NCI-H774 (cell line): ENCODE measurements around the gene NUTM1.

Experiments used
- DNase-seq: peaks from one replicate; lab custom pipeline; 2025; lab: John Stamatoyannopoulos, UW

Gene NUTM1

GRCh38 chr15:34342737-34343575 lies at the start of gene NUTM1, which contains the start of gene NOP10:
Gene NUTM1, plus strand, starts transcription at chr15:34343315. Its CDS starts 382 bp downstream, at chr15:34343697.
Gene NOP10, minus strand, starts transcription at chr15:34343136. Its CDS starts 63 bp downstream, at chr15:34343073.
- DNase-seq = peak; percentile 88

DNA sequence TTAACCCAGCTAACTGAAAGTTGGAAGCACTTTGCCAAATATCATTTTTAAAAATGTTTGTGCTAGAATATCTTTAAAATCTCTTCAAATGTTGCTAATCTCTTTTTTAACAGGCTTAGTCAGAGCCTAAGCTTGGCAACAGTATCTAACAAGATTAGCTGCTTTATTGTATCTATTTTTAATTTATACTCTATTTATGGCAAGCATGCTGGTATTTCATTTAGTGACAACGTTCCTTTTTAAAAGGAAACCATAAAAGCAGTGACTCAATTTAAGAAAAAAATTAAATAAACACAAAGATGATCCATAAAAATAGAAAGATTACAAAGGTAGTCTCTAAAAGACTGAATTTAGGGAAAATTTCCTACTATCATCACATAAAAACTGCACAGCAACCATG lies 46.1 kb upstream of the NUTM1 start:
- no peak for DNase-seq

- no peak for DNase-seq
These were observed 42.1 kb upstream of the NUTM1 start for GRCh38 chr15:34301058-34301457.

DNA sequence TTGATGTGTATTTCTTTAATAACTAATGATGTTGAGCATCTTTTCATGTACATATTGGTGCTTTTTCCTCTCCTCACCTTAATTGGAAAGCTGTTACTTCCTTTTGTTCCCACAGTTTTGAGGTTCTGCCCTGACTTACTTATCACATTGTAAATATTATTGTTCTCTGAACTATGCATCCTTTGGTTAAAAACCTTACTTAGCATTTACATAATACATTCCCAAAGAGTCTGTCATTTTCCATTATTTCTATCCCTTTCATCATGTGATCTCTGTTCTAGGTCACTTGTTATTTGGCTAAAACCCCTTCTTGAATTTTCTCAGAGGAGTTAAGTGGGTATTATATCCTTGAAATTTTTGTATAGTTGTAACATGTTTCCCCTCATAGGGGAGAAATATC lies 38.5 kb upstream of the NUTM1 start:
- DNase-seq = no peak

DNA sequence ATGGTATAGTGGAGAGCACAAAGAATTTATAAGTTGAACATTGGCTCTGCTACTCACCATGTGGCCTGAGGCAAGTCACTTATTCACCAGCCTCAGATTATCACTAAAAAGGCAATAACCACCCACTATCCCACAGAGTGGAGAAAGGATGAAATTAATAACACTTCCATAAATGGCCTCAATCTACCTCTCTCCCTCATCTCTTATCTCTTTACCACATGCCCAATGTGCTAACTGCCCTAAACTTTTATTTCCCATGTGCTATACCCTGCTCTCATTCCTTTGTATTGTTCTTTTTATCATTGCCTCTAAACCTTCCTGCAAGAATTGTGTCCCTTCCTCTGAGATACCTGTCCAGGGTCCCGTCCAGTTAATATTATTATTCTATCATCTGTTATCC lies 31.6 kb upstream of the NUTM1 start:
- DNase-seq = no peak

GRCh38 chr15:34314491-34315490 lies 28.3 kb upstream of the NUTM1 start:
- no peak for DNase-seq

- peak; percentile 54 for DNase-seq
These were observed 24.6 kb upstream of the NUTM1 start for GRCh38 chr15:34318277-34319079.

- no peak for DNase-seq
These were observed 19.9 kb upstream of the NUTM1 start for GRCh38 chr15:34323217-34323616.

GRCh38 chr15:34324933-34325332 lies 18.2 kb upstream of the NUTM1 start:
- no peak for DNase-seq

DNA sequence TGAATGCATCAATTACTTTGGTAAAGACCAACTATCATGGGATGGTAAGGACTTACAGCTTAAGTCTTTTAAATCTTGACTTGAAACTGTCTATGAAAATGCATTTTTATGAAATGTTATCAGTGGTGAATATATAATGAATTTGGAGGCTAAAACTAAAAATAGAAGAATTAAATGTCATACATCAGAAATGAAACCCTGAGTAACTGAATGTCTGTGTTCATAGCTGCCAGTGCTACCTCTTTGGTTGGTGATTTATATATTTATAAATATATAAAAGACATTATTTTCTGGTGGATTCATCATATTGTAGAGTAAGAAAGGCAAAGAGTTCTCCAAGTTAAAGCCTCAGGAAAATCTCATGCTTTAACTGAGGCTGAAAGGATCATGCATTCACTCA lies 17.7 kb upstream of the NUTM1 start:
- DNase-seq = no peak

DNA sequence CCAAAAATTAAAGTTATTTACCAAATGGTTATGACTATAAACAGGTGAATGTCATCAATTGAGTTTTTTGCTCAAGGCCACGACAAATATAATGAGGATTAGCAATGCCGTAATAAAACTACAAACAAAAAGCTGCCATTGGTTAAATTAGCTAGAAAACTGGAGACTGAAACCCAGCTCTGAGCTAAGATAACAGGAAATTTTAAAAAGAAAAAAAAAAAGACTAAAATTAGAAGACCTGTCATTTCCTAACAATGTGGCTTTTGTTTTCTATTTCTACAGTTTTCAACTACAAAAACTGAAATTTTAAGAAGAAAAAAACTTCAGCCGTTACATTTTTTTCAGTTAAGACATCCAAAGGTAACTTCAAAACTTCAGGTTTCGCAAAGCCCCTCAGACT lies 15.2 kb upstream of the NUTM1 start:
- no peak for DNase-seq

GRCh38 chr15:34329006-34329405 lies 14.1 kb upstream of the NUTM1 start:
- DNase-seq = no peak

- no peak for DNase-seq
These were observed 12.8 kb upstream of the NUTM1 start for GRCh38 chr15:34330279-34330678.

DNA sequence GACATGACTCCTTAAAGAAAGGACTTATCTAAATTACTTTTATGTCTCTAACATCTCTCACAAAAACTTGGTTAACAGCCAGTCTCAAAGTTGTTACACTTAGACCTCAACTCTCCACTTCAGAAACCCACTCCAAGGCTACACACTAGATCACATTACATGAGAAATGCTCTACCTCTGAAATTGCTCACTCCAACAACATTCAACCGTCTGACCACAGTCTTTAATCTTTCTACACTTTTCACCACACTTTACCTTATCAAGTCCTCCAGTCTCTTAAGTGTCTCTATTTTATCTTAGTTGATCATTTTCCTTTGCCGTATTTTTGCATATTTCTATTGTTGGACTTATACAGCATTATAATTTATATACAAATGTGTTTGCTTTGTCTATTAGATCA lies 11.3 kb upstream of the NUTM1 start:
- DNase-seq = no peak

GRCh38 chr15:34332553-34333120 lies 10.5 kb upstream of the NUTM1 start:
- no peak for DNase-seq

DNA sequence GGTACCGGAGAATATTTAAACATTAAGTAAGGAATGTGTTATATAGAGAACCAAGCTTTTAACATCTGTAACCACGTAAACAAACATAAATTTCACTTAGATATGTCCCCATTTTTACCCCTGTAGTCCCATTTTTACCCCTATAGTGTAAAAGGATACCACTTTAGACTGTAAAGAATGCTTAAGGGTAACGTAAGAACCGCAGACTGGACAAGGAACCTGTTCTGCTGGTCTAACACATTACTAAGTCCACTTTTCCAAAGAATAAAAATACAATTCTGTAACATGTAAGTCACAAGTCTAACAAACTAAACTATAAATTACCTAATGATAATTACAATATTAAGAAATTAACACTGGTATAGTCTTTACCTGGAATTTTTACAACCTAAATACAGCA lies 8.4 kb upstream of the NUTM1 start:
- DNase-seq = no peak

DNA sequence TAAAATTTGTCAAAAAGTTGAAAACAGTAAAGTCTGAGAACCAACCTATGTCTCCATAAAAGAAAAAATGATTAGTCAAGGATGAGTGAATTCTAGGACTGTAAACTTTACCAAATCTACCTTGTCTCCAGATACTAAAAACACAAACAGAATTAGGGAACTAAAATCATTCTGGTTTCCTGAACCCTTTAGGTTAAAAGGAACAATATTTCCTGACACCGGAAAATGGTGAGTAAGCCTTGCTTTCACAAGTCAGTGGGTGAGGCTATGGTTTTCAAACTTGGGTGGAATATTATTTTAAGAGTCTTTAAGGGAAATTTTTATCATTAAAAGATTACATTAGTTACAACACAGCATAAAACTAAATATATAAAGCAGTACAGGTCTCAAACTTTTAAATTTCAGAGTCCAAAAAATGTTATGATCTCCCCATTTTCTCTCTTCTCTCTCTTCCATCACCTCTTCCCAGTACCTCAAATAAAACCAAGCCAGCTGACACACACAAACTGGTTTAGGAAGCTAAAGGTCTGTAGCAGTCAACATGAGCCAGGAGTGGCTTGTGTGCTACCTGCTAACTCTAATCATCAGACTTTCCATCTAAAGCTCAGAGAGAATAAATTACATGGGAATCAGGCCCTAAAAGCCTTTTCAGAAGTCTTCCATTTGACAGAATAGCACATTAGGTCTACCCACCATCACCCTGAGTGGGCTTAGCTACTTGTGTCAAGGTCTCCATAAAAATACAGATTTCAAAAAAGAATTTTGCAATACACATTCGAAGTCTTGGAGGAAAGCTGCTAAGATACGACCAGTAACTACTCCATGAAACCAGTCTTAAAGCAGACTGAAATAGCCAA lies 7.7 kb upstream of the NUTM1 start:
- no peak for DNase-seq

DNA sequence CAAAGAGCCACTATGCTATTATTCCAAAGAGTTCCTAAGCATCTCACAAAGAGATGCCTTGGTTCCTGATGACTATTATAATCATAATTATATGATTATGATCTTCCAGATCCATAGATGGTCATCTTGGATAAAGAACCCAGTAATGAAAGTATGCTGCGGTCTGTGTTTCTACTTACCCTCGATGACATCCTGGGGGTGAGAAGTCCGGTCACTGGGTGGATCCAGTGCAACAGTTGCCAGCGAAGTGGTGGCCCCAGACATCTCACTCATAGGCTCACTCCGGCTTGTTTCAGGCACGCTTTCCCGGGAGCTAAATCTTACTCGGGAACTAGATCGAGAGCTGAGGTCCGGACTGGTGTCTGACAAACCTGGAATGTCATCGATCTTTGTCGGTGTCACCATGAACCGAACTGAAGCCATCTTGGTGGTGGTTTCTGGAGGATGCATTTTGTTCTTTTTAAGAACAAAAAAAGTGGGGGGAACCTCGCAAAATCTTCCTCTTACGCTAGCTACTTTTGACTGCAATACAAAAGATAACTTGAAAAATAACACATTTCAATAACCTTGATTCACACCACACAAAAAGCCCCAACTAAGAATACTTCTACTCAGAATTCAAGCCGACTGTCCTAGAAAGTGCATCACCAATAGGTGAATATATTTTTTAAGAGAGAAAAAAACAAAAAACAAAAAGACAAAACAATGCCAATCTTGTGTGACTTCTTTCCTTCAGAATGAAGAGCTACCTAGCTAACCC lies 6.7 kb upstream of the NUTM1 start:
- no peak for DNase-seq

GRCh38 chr15:34336991-34337556 lies 6.0 kb upstream of the NUTM1 start:
- no peak for DNase-seq
